WERI-Rb-1 (cell line): Measurements from ENCODE around the gene ZNF814.

Experiments used
- DNase-seq: peaks from one replicate; pipeline ENCODE4 v3.0.0-alpha.2; 2020
- H3K27ac ChIP-seq: fragments of 250-450 bp; sonication (Bioruptor Pico); 2 replicates; pipeline ENCODE4 v1.5.1; 2020; ENCODE audit warnings: mild to moderate bottlenecking, moderate library complexity
- H3K27me3 ChIP-seq: fragments of 250-450 bp; sonication (Bioruptor Pico); 2 replicates; pipeline ENCODE4 v1.5.1; 2021; ENCODE audit warnings: mild to moderate bottlenecking, low read depth, moderate library complexity; ENCODE audit not compliant: insufficient read depth, severe bottlenecking
- H3K36me3 ChIP-seq: fragments of 250-450 bp; sonication (Bioruptor Pico); 2 replicates; pipeline ENCODE4 v1.5.1; 2020; ENCODE audit warnings: mild to moderate bottlenecking, moderate library complexity
- H3K4me3 ChIP-seq: 2 replicates; pipeline ENCODE4 v1.5.1; 2011; ENCODE audit warnings: low read depth, mild to moderate bottlenecking, control low read depth, low read length
- H3K9me3 ChIP-seq: fragments of 250-450 bp; sonication (Bioruptor Pico); 2 replicates; pipeline ENCODE4 v1.5.1; 2021; ENCODE audit warnings: mild to moderate bottlenecking, moderate library complexity; ENCODE audit not compliant: severe bottlenecking
- CTCF ChIP-seq: IDR thresholded peaks from 2 replicates; pipeline ENCODE4 v1.5.1; 2011; ENCODE audit warnings: low read depth, mild to moderate bottlenecking, control low read depth, inconsistent platforms, low read length

The ZNF814 gene

GRCh38 chr19:57820599-57820998, 68.2 kb downstream of the ZNF814 start:
- H3K4me3 ChIP-seq = peak overlapping the region; percentile 99; the same call in 1 of the 2 replicates
- H3K36me3 ChIP-seq = peaks cover 11% of the 10 kb centered on the region
- no peak for DNase-seq
- TF ChIP-seq CTCF = no peak
- no peak overlapping the region for H3K27ac ChIP-seq
- no peaks in the 10 kb centered on the region for H3K27me3 ChIP-seq
- no peaks in the 10 kb centered on the region for H3K9me3 ChIP-seq

- no peak for TF ChIP-seq CTCF
- H3K4me3 ChIP-seq = peak overlapping the region; percentile 99
- H3K27me3 ChIP-seq = no peaks in the 10 kb centered on the region
- no peaks in the 10 kb centered on the region for H3K9me3 ChIP-seq
- peak overlapping the region; percentile 84 for H3K27ac ChIP-seq
- DNase-seq = peak; percentile 87
- peaks cover 5% of the 10 kb centered on the region; the same call in 1 of the 2 replicates for H3K36me3 ChIP-seq
These were observed 69.2 kb downstream of the ZNF814 start for GRCh38 chr19:57819475-57820148.

- H3K27me3 ChIP-seq = no peaks in the 10 kb centered on the region
- H3K27ac ChIP-seq = no peak overlapping the region
- H3K36me3 ChIP-seq = peaks cover 5% of the 10 kb centered on the region; the same call in 1 of the 2 replicates
These were observed 70.5 kb downstream of the ZNF814 start for GRCh38 chr19:57818378-57818777.

GRCh38 chr19:57817976-57818375, 70.9 kb downstream of the ZNF814 start:
- Histone ChIP-seq H3K4me3 (no peak overlapping the region), H3K27me3 (no peaks in the 10 kb centered on the region), H3K27ac (no peak overlapping the region), H3K36me3 (peaks cover 6% of the 10 kb centered on the region), H3K9me3 (no peaks in the 10 kb centered on the region)
- no peak for TF ChIP-seq CTCF
- DNase-seq = no peak

More at GRCh38 chr19:57818378-57818777, 70.5 kb downstream of the ZNF814 start:
- Histone ChIP-seq H3K9me3 (no peaks in the 10 kb centered on the region), H3K4me3 (no peak overlapping the region)
- no peak for DNase-seq
- no peak for TF ChIP-seq CTCF

GRCh38 chr19:57816652-57817051, 72.2 kb downstream of the ZNF814 start:
- no peak for DNase-seq
- H3K9me3 ChIP-seq = no peaks in the 10 kb centered on the region
- no peak overlapping the region for H3K4me3 ChIP-seq
- no peak overlapping the region for H3K27ac ChIP-seq
- no peaks in the 10 kb centered on the region for H3K27me3 ChIP-seq
- peaks cover 16% of the 10 kb centered on the region for H3K36me3 ChIP-seq
- TF ChIP-seq CTCF = no peak
